Body of pancreas (tissue), 4 donors: ENCODE measurements around the gene MGLL. TPM values are rescaled to one million over a fixed set of nuclear protein-coding genes. Genes with fewer than 3 reads are reported as not detected.
"Not testable (repeated sequence)": the region's sequence is repeated elsewhere in the genome, so short reads cannot be mapped to it uniquely, and the experiment has no call there.

Source experiments
- ATAC-seq: fragments of 150-250 bp; one replicate; pipeline ENCODE4 v1.9.1; 2016
- DNase-seq, 4 donors: peaks; one replicate each; pipeline ENCODE4 v3.0.0-alpha.2; 2019
- H3K27ac ChIP-seq, 4 donors: fragments of 200-600 bp; sonication (generic); 1 replicate in 3 of 4; 2 replicates in 1 of 4; pipeline versions ENCODE4 v1.5.1 to v1.6.1; 2016 to 2019; ENCODE audit warnings: mild to moderate bottlenecking in 1 of 4, mixed read lengths in 1 of 4, moderate library complexity in 1 of 4
- H3K27me3 ChIP-seq, 2 donors: fragments of 200-600 bp; sonication (generic); one replicate each; pipeline ENCODE4 v1.6.0; 2016; ENCODE audit warnings: mild to moderate bottlenecking in 1 of 2
- H3K36me3 ChIP-seq, 2 donors: fragments of 200-600 bp; sonication (generic); replicated peaks in 1 of 2; 2 replicates each; pipeline ENCODE4 v1.5.1; 2016; ENCODE audit warnings: low read depth in 2 of 2; ENCODE audit not compliant: insufficient read depth in 1 of 2
- H3K4me1 ChIP-seq: fragments of 200-600 bp; sonication (generic); one replicate; pipeline ENCODE4 v1.6.0; 2016
- H3K4me3 ChIP-seq, 2 donors: fragments of 200-600 bp; sonication (generic); 1 replicate in 1 of 2; 2 replicates in 1 of 2; pipeline ENCODE4 v1.5.1; 2016 to 2019
- H3K9me3 ChIP-seq, 3 donors: fragments of 200-600 bp; sonication (generic); 1 replicate in 2 of 3; 2 replicates in 1 of 3; pipeline ENCODE4 v1.5.1; 2016
- POLR2A ChIP-seq, 3 donors: fragments of 450-650 bp; IDR thresholded peaks; one replicate each; pipeline ENCODE4 v1.6.1; 2016; ENCODE audit warnings: antibody characterized with exemption in 3 of 3, mild to moderate bottlenecking in 2 of 3
- WGBS, 2 donors: methylation state at CpG; one replicate each; pipeline ENCODE4 v1.1.5; 2017; 5-methylcytosine and 5-hydroxymethylcytosine counted together
- intact Hi-C: fragments of 100-400 bp; cut with DNase I; formaldehyde crosslinking; loops from one replicate; pipeline ENCODE4 v1.15.1; 2023
- total RNA-seq, 2 donors: library from RNA; depleted of rRNA; stranded (reverse); fragments of >200 nt; gene quantifications; one replicate each; pipeline ENCODE4 v1.1.0, GENCODE V29; 2016
- TF ChIP-seq, protein P1 (sequence below), 7 experiments: fragments of 450-650 bp in 4 of 7; fragments of 200-600 bp in 3 of 7; sonication (generic) in 3 of 7; IDR thresholded peaks; one replicate each; pipeline ENCODE4 v1.5.1; 2016 to 2019; ENCODE audit warnings: antibody characterized with exemption in 7 of 7

MGLL gene
- total RNA-seq, 2 donors from 2014 or later: 14.8 to 20.2 TPM

DNA sequence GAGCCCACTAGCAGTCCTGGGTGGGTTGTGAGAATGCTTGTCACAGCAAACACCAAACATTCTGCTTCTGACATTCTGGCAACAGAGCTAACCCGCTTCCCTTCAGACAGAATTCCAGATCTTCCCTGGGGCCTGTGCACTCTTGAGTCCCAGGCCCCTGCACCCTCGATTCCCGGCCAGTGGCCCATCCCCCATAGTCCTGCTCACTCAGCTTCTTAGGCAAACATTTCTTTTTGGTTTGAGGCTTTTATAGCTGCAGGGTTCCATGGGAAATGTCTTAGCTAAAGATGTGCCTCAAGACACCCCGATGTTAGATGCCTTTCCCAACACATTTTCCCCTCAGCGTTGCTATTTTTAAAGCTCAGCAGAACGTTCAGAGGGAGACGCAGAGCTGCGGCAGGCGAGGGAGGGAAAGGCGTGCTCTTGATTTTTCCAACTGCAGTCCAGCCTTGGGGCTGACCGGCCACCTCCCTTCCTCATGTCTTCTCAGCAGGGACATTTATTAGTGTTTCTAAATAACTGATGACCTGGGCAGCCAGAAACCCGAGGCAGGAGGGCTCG lies 114.4 kb downstream of the MGLL start:
- no peak for TF ChIP-seq POLR2A (IDR thresholded peaks at IDR 0.05)
- TF ChIP-seq, protein P1, sequence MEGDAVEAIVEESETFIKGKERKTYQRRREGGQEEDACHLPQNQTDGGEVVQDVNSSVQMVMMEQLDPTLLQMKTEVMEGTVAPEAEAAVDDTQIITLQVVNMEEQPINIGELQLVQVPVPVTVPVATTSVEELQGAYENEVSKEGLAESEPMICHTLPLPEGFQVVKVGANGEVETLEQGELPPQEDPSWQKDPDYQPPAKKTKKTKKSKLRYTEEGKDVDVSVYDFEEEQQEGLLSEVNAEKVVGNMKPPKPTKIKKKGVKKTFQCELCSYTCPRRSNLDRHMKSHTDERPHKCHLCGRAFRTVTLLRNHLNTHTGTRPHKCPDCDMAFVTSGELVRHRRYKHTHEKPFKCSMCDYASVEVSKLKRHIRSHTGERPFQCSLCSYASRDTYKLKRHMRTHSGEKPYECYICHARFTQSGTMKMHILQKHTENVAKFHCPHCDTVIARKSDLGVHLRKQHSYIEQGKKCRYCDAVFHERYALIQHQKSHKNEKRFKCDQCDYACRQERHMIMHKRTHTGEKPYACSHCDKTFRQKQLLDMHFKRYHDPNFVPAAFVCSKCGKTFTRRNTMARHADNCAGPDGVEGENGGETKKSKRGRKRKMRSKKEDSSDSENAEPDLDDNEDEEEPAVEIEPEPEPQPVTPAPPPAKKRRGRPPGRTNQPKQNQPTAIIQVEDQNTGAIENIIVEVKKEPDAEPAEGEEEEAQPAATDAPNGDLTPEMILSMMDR (IDR thresholded peaks at IDR 0.05): no peak
- Histone ChIP-seq H3K4me1 (no peaks in the 10 kb centered on the region), H3K9me3 (no peaks in the 10 kb centered on the region), H3K27ac (no peak overlapping the region), H3K4me3 (no peak overlapping the region), H3K36me3 (no peaks in the 10 kb centered on the region), H3K27me3 (no peaks in the 10 kb centered on the region)
- peak in 1 of 4 donors; percentile 3 for DNase-seq
- ATAC-seq: no peak
- intact Hi-C loops: no loop called here
- 28 to 50% methylated on average over 13 of the region's 13 CpGs for WGBS, 2 donors

DNA sequence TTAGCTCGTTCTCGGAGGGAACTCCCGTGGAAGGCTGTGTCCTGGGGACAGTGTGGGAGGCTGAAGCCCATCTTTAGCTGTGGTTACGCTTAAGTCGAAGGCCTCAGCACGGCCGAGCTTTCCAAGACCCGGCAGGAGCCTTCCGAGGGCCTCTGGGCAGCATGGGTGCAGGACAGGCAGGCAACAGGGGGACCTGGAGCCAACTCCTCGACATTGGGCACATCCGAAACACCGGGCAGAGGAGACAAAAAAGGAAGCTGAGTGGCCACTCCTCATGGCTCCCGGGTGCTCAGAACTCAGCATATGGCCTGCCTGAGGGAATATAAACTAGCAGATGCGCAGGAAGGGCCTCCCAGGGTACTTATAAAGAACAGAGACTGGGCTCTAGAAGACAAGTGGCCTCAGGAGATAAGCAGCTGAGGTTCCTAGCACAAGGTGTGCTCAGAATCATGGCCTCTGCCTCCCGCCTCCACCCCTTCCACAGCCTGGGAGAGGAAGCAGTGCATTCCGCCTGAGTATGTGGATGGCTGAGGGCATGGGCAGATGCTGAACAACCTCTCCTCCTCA lies 115.4 kb downstream of the MGLL start:
- no peaks in the 10 kb centered on the region for H3K4me1 ChIP-seq
- no peak overlapping the region for H3K4me3 ChIP-seq
- DNase-seq (peak in 1 of 4 donors; percentile 6), ATAC-seq (no peak)
- H3K36me3 ChIP-seq: no peaks in the 10 kb centered on the region
- no peak for TF ChIP-seq POLR2A (IDR thresholded peaks at IDR 0.05)
- TF ChIP-seq, protein P1 (IDR thresholded peaks at IDR 0.05): no peak
- H3K27me3 ChIP-seq: no peaks in the 10 kb centered on the region
- no peaks in the 10 kb centered on the region for H3K9me3 ChIP-seq
- no peak overlapping the region for H3K27ac ChIP-seq
- 77 to 82% methylated on average over 12 to 16 of the region's 16 CpGs for WGBS, 2 donors
- intact Hi-C loops: no loop called here

DNA sequence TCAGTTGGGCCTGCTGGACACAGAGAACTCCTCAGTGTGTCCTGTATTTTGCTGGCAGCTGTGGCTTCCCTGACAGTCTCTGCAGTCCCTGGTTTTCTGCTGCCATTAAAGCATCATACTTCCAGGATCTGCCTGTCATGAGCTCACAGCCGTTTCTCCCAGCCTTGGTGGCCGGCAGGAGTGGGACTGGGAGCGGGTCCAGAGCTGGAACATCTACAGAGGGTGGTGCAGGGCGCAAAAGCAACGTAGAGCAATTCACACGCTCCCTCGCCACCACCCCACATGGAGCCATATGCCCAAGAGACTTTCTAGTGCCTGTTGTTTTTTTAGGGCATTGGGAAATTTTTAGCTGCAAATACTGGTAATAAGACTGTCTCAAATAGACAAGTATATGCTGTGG lies 116.0 kb downstream of the MGLL start:
- WGBS, 2 donors: 74 to 76% methylated on average over 6 to 7 of the region's 7 CpGs
- H3K4me1 ChIP-seq: no peaks in the 10 kb centered on the region
- TF ChIP-seq, protein P1 (IDR thresholded peaks at IDR 0.05): no peak
- TF ChIP-seq POLR2A (IDR thresholded peaks at IDR 0.05): no peak
- H3K4me3 ChIP-seq: no peak overlapping the region
- no peaks in the 10 kb centered on the region for H3K9me3 ChIP-seq
- no peak overlapping the region for H3K27ac ChIP-seq
- DNase-seq (peak in 1 of 4 donors; percentile 7), ATAC-seq (no peak)
- no peaks in the 10 kb centered on the region for H3K27me3 ChIP-seq
- intact Hi-C loops: no loop called here
- no peaks in the 10 kb centered on the region for H3K36me3 ChIP-seq

DNA sequence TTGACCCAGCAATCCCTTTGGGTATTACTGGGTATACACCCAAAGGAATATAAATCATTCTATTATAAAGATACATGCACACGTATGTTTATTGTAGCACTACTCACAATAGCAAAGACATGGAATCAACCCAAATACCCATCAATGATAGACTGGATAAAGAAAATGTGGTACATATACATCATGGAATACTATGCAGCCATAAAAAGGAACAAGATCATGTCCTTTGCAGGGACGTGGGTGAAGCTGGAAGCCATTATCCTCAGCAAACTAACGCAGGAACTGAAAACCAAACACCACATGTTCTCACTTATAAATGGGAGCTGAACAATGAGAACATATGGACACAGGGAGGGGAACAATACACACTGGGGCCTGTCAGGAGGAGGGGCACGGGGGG lies 117.5 kb downstream of the MGLL start:
- WGBS, 2 donors: 81 to 82% methylated on average over 4 of the region's 4 CpGs
- H3K4me1 ChIP-seq, H3K4me3 ChIP-seq, DNase-seq, ATAC-seq, H3K36me3 ChIP-seq, H3K9me3 ChIP-seq, H3K27ac ChIP-seq, intact Hi-C loops, H3K27me3 ChIP-seq: not testable (repeated sequence)

DNA sequence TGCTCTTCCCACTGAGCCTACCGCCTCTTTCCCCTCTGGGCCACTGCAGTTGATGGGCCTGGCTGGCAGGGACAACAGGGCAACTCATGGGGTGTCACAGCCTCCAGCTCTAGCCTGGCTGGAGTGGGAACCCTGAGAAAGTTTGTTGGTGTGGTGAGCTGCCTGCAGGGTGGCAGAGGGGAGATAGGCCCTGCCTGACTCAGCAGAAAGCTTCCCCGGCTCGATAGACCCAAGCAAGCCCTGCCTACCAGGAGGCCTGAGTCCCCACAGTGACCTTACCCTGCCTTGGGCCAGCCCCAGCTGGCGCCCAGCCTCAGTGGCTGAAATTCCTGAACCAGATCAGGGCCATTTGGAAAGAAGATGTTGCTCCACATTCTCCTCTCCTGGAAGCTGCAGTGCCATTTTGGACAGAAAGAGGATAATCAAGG lies 120.2 kb downstream of the MGLL start:
- intact Hi-C loops: no loop called here
- Histone ChIP-seq H3K4me3 (no peak overlapping the region), H3K27me3 (no peaks in the 10 kb centered on the region), H3K36me3 (no peaks in the 10 kb centered on the region), H3K4me1 (peaks cover 26% of the 10 kb centered on the region), H3K9me3 (no peaks in the 10 kb centered on the region), H3K27ac (no peak overlapping the region)
- TF ChIP-seq POLR2A (IDR thresholded peaks at IDR 0.05): no peak
- TF ChIP-seq, protein P1 (IDR thresholded peaks at IDR 0.05): no peak
- DNase-seq (peak in 1 of 4 donors; percentile 51), ATAC-seq (no peak)
- WGBS, 2 donors: 64 to 75% methylated on average over 1 to 4 of the region's 4 CpGs
